GM19351 (cell line): ENCODE results near the gene CCDC107.
"Not testable (repeated sequence)": the region's sequence is repeated elsewhere in the genome, so short reads cannot be mapped to it uniquely, and the experiment has no call there.

Source experiments
- ATAC-seq: cut with Tn5 transposase; IDR thresholded peaks from one replicate; pipeline ENCODE4 v1.9.1; 2021; ENCODE audit warnings: mild to moderate bottlenecking, moderate library complexity; ENCODE audit not compliant: unreplicated experiment

CCDC107 gene, protein sequence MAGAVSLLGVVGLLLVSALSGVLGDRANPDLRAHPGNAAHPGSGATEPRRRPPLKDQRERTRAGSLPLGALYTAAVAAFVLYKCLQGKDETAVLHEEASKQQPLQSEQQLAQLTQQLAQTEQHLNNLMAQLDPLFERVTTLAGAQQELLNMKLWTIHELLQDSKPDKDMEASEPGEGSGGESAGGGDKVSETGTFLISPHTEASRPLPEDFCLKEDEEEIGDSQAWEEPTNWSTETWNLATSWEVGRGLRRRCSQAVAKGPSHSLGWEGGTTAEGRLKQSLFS

DNA sequence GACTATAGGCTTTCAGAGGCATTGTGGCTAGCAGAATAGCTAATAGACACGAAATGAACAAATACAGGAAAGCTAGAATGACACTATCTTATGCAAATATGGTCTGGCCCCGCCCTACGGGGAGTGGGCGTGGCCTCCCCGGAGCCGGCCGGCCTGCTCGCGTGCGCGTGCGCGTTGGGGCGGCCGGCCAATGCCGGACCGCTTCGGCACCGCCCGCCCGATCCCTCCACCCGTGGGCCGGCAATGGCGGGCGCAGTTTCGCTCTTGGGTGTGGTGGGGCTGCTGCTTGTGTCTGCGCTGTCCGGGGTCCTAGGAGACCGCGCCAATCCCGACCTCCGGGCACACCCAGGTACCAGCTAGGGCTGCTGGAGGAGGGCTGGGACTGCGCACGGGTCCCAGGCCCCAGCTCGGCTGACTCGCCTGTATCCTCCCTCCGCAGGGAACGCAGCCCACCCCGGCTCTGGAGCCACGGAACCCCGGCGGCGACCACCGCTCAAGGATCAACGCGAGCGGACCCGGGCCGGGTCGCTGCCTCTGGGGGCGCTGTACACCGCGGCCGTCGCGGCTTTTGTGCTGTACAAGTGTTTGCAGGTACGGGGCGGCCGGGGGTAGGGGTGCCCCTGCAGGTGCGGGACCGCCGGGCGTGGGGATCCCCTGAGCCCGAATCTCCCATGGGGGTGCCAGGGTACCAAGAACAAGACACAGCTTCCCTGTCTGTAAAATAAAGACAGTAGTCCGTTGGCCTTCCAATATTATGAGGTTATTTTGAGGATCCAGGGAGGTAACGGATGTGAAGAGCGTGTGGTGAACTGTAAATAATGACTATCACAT, at the start of gene CCDC107:
Gene CCDC107 (plus strand): TSS at position 156 of the 831 bp plus-strand sequence. CDS start 88 bp downstream, at position 244.
- peak; percentile 64 for ATAC-seq

DNA sequence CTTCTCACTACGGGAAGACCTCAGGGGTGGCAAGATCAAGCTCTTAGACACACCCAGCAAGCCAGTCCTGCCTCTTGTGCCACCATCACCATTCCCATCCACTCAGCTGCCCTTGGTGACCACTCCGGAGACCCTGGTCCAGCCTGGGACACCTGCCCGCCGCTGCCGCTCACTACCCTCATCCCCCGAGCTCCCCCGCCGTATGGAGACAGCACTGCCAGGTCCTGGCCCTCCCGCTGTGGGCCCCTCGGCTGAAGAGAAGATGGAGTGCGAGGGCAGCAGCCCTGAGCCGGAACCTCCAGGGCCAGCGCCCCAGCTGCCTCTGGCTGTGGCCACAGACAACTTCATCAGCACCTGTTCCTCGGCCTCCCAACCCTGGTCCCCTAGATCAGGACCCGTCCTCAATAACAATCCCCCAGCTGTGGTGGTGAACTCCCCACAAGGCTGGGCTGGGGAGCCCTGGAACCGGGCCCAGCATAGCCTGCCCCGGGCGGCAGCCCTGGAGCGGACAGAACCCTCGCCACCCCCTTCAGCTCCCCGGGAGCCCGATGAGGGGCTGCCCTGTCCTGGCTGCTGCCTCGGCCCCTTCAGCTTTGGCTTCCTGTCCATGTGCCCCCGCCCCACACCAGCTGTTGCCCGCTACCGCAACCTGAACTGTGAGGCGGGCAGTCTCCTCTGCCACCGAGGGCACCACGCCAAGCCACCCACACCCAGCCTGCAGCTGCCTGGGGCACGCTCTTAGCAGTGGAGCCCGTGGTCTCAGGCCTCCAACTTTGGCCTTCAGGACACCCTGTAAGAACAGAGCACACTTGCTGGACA, 48.9 kb upstream of the CCDC107 start:
- no peak for ATAC-seq

DNA sequence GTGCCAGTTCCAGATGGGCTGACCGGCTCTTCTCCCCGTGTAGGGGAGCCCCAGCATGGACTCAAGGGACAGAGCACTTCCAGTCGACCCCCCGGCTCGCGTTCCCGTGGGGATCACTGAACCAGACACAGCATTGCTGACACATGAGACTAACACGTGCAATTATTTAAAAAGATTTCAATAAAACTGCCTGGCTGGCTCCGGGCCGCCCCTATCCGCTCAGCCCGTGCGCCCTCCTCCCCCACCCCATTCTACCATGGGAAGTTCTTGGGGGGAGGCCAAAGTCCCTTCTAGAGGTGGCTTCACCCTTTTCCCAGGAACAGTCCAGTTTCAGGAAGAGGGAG, 48.3 kb upstream of the CCDC107 start:
- no peak for ATAC-seq

DNA sequence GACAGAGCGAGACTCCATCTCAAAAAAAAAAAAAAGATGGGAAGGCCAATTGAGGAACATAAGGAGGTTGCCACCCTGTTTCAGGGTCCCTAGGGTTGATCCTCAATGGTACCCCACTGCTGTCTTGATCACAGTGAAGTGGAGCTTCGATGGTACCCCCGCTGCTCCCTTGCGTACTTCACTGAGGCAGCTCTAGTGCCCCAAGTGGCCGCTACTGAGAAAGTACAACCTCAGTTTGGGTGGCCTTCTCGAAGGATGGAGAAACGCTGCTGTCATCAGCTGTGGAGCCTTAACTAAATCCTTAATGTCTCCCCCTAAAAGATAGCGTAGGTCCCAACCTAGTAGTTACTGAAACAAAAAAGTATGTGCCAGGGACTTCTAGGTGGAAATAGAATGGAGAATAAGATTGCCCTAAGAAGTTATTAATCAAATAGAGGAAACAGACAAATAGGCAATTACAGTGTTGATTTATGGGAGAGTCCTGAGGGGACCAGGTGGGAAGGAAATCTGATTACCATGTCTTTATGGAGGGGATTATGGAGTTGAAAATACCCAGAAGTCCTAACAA, 46.8 kb upstream of the CCDC107 start:
- ATAC-seq: no peak

DNA sequence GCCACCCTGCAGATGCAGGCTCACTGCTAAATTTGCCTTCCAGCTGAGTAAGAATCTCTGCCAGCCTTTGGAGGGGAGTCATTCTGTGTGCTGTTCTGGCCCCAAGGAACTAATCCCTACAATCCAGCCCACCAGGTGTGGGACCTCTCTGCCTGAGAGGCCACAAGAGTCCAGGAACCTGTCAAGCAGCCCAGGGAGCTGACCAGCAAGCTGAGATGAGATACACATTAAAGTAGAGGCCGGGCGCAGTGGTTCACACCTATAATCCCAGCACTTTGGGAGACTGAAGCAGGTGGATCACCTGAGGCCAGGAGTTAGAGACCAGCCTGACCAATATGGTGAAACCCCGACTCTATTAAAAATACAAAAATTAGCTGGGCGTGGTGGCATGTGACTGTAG, 46.0 kb upstream of the CCDC107 start:
- not testable (repeated sequence) for ATAC-seq

DNA sequence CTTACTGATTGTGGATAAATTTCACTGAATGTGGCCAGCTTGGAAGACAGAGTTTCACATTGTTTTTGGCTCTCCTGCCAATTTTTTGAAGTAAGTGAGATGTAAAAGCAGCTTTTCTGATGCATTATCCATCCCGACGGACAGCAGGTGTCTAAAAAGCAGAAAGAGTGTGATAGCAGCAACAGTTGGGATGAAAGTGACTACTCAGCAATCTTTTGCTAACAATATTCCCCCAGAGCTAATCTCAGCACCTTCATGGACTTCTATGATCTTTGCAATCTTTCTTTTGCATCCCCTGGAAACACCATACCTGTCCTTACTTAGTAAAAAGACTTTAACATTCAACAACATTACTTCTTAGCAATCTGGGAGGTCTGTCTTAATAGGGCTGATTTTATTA, 45.2 kb upstream of the CCDC107 start:
- no peak for ATAC-seq

DNA sequence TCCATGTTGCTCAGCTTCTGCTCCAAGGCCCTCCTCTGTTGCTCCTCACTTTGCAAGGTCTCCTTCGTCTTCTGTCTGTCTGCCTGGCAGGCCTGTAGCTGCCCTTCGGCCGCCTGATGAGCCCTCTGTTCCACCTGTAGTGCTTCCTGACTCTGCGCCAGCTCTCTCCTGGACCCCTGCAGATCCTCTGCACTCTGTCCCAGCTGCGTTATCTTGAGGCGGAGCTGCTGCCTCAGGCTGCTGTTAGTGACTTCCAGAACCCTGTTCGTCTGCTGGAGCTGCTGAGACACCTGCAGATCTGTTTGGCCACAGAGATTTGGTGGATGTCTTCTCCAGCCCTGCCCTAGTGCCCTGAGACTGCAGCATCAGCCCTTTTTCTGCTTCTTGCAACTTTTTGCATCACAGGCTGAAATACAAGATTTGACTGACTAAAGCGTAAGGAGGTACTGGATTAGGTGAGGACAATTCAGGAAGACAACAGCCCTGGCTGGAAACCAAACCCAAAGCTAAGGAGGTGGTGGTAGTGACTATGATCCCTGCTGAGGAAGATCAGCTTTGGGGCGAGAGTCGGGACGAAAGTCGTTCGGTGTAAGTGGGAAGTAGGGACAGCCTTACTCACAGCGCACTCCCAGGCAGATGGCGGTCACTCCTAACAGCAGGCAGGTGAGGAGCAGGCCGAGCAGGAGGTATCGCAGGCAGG, 42.0 kb upstream of the CCDC107 start:
- no peak for ATAC-seq

DNA sequence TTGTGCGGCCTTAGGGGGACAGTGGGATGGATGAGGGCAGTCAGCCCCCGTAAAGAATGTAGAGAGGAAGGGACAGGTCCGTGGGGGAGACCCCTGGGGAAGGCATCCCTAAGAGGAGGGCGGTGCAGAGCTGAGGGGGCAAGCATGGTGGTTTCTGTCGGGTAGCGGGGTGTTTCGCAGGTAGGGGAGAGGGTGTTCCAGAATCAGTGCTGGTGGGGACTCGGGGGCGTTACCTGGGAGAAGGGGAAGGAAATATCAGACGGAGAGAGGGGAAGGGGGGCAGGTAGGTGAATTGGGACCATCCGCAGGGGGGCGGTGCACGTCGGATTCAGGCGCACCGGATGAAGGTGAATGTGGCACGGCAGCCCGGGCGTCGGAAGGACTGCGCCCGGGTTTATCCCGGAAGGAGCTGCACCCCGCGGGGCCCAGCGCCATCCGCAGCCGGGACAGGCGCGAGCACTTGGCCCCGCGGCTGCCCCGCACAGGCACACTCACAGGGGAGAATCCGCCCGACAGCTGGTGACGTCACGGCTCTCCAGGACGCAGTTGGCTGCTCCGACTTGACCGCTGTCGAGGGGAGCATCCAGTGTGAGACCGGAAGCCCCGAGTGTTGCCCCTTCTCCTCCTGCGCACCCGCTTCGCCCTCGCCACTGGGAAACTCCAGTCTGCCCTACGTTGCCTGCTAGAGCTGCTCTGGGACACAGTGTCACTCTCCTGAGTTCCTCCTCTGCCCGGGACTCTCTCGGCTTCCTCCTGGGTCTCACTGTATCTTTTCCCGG, 41.2 kb upstream of the CCDC107 start:
- peak; percentile 42 for ATAC-seq

DNA sequence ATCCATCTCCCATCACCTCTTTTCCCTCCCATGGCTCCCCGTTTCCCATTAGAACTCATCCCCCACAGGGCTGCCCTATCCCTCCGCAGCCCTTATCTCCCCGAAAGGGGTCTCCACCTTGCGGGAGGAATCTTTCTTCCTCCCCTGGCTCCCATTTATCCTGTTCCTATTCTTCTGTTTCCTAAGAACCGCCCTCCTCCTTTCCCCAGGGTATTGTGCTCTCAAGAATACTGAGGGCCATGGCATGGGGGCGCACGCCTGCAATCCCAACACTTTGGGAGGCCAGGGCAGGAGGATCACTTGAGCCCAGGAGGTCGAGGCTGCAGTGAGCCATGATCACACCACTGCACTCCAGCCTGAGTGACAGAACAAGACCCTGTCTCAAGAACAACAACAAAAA, 40.5 kb upstream of the CCDC107 start:
- no peak for ATAC-seq

DNA sequence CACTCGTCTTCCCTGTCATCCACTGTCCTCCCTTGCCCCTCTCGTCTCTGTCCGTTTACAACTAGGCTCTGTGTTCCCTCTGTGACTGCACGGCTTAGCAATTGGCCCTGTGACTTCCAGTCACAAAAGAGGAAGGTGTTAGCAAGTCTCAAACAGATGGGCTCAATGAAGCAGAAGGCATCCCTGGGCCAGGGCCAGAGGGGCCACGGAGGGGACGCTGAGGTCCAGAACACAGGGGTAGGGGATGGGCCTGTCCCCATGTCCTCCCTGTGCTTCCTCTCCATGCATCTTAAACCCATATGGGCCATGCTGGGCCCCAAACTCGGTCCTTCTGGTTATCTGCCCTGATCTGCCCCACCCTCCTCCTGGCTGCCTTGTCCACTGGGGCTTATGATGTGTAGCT, 39.8 kb upstream of the CCDC107 start, which contains the start of gene CD72:
Gene CD72 (minus strand): TSS at position 89 of the 403 bp plus-strand sequence. CDS start 110 bp downstream, outside the sequence.
- ATAC-seq: no peak

DNA sequence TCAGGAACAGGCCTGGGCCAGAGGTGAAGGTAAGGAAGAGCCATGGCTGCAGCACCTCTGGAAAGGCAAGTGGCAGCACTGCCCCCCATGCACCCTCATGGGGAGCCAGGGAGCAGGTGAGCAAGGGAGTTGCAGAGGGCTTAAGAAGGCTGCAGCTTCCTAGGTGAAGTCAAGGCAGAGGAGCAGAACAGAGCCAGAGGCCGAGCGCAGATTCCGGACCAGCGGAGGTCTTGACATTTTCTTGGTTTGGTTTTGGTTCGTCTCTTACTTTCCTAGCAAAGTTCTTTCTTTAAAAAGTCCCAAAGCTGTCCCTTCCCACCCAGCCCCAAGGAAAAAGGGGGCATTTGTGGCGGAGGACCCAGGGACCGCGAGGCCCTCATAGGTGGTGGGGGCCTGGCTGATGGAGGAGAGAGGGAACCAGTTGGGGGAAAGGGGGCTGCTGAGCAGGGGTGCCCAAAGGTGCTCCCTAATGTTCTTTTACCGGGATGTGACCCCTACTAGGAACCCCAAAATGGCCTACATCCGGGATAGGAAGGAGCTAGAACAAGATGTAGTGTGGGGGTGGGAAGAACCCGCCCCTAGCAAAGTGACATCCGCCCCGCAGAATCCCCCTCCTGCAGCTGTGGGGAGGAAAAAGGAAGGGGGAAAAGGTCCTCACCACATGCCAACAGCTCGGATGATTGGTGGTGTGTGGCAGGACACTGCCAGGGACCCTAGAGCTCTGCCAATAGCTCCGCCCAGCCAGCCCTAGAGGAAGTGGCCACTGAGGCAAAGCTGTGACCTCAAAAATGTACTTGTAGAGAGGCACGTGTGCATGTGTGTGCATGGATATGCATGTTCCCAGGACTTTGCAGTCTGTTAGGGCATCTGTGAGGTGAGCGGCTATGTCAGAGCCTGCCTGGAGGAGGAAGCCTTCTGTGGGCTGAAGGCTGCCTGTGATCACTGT, 39.0 kb upstream of the CCDC107 start:
- ATAC-seq: peak; percentile 44

DNA sequence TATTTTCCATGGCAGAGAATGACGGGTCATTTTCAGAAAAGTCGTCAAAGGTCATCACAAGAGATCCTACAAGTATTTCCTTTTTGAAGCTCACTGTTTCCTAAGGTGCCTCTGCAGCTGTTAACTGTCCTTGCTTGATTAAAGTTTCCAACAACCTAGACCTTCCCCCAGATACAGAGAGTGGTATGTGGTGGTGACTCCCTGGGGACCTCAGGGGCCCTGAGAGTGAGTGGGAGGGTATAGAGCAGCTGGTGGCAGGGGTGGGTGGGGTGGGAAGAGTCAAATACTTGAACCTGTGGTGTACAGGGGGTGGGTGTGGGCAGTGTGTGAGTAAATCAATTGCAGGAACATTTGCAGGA, 38.3 kb upstream of the CCDC107 start:
- peak; percentile 54 for ATAC-seq

DNA sequence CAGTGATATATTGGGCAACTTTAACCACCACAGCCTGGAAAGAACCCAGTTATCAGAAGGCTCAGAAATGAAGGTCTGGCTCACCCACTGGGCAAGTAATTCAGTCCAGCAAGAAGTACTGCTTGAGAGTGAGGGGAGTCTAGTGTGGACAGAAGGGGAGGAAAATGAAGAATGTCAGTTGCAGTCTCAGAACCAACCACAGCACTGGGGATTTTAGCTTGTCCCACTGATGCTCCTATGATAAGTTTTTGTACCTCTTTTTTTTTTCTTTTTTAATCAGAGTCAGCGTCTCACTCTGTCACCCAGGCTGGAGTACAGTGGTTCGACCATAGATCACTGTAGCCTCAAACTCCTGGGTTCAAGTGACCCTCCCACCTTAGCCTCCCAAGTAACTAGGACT, 30.5 kb upstream of the CCDC107 start:
- no peak for ATAC-seq

DNA sequence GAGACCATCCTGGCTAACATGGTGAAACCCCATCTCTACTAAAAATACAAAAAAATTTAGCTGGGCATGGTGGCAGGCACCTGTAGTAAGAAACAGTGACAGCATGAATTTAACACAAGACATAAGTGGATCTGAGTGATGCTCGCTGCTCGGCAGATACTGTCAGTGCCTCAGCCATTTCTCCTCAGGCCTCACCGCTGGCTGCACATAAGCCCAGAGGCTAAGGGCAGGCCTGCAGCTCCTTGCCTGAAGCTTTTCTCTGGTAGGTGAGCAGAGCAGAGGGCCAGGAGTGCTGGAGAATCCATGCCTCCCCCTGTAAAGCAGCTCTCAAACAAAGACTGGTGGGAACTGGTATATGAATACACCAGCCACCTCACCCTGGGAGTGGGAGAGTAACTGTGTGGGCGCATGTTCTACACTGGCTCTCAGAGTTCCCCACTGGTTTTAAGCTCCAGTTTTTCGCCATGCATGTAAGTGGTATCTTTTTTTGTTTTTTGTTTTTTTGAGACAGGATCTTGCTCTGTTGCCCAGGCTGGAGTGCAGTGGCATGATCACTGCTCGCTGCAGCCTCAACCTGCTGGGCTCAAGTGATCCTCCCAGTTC, 29.6 kb upstream of the CCDC107 start:
- ATAC-seq: no peak

DNA sequence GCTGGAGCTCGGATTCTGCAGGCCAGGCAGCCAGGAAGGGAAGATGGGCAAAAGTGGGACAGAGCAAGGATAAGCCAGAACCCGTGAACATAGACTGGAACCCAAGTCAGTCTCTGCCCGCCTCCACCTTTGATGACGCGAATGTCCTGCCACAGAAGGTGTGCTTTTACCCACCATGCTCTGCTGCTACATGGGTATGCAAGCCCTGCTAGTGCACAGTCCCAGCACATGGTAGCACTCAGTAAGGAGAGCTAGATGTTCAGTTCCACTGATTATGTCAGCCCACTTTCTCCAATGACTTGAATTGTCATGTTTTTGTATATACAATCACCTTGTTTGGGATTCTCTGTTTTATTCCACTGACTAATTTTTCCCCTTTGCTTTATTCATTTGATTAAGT, 28.5 kb upstream of the CCDC107 start:
- no peak for ATAC-seq

DNA sequence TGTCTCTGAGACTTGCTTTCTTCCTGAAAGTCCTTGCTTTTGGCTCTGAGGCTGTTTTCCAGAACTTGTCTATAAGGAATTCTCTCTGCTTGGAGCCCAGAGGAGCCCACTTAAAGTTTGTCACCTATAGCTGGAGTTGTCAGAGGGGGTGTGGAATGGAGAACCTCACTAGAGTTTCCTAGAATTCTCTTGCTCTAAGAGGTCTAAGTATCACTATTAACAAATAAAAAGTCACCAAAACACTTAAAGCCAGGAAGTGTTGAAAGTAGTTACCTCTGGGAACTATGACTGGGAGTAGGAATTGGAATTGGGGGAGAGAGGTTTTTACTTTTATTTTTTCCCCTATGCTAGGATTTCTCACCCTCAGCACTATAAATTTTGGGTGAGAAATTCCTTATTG, 22.4 kb upstream of the CCDC107 start:
- no peak for ATAC-seq

DNA sequence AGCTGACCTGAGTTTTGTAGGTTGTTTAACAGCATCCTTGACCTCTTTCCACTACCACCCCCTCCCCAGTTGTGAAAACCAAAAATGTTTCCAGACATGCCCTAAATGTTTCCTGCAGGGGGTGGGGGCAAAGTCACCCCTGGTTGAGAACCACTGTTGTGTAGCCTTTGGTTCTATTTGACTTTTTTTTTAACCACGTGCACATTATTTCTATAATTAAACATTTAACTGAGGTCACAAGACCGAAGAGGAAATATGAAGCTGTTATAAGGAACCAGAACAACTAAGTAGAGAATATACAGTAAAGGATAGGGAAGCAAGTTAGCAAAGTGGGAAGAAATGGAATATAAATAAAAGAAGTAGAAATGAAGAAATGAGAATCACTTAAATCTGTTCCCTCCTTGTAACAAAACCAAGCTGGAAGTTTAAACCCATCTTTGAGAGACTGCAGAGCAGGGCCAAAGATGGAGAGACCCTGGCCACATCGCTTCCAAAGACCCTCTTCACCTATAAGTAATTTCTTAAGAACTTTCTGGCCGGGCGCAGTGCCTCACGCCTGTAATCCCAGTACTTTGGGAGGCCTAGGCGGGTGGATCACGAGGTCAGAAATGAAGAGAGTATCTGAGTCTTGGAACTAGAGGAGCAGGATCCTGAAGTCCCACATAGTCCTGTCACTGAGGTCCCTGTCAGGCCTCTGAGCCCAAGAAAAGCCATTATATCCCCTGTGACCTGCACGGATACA, 21.8 kb upstream of the CCDC107 start:
- ATAC-seq: no peak

DNA sequence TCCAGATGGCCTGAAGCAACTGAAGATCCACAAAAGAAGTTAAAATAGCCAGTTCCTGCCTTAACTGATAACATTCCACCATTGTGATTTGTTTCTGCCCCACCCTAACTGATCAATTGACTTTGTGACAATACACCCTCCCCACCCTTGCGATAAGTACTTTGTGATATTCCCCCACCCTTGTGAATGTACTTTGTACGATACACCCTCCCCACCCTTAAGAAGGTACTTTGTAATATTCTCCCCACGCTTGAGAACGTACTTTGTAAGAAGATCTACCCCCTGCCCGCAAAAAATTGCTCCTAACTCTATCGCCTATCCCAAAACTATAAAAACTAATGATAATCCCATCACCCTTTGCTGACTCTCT, 21.2 kb upstream of the CCDC107 start:
- ATAC-seq: not testable (repeated sequence)
